Measurements from ENCODE around the gene LIPA.
"Not testable (repeated sequence)": the region's sequence is repeated elsewhere in the genome, so short reads cannot be mapped to it uniquely, and the experiment has no call there.

- not testable (repeated sequence) for TF ChIP-seq CTCF (IDR thresholded peaks at IDR 0.05; ENCODE audit: low read depth, low read length, missing input control); RAD21 (IDR thresholded peaks at IDR 0.05); TAF1 (conservative IDR thresholded peaks at IDR 0.05); HNF4G (IDR thresholded peaks at IDR 0.05); EGR1 (IDR thresholded peaks at IDR 0.05; ENCODE audit: low read depth in 2 of 2); JUND (IDR thresholded peaks at IDR 0.05); YY1 (IDR thresholded peaks at IDR 0.05); SP1 (IDR thresholded peaks at IDR 0.05); GABPA (IDR thresholded peaks at IDR 0.05 in 1 of 2, conservative IDR thresholded peaks at IDR 0.05 in 1 of 2)
- TF ChIP-seq, protein P1, sequence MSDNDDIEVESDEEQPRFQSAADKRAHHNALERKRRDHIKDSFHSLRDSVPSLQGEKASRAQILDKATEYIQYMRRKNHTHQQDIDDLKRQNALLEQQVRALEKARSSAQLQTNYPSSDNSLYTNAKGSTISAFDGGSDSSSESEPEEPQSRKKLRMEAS (IDR thresholded peaks at IDR 0.05) = not testable (repeated sequence)
- TF ChIP-seq, protein P2, sequence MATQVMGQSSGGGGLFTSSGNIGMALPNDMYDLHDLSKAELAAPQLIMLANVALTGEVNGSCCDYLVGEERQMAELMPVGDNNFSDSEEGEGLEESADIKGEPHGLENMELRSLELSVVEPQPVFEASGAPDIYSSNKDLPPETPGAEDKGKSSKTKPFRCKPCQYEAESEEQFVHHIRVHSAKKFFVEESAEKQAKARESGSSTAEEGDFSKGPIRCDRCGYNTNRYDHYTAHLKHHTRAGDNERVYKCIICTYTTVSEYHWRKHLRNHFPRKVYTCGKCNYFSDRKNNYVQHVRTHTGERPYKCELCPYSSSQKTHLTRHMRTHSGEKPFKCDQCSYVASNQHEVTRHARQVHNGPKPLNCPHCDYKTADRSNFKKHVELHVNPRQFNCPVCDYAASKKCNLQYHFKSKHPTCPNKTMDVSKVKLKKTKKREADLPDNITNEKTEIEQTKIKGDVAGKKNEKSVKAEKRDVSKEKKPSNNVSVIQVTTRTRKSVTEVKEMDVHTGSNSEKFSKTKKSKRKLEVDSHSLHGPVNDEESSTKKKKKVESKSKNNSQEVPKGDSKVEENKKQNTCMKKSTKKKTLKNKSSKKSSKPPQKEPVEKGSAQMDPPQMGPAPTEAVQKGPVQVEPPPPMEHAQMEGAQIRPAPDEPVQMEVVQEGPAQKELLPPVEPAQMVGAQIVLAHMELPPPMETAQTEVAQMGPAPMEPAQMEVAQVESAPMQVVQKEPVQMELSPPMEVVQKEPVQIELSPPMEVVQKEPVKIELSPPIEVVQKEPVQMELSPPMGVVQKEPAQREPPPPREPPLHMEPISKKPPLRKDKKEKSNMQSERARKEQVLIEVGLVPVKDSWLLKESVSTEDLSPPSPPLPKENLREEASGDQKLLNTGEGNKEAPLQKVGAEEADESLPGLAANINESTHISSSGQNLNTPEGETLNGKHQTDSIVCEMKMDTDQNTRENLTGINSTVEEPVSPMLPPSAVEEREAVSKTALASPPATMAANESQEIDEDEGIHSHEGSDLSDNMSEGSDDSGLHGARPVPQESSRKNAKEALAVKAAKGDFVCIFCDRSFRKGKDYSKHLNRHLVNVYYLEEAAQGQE (IDR thresholded peaks at IDR 0.05) = not testable (repeated sequence)
- TF ChIP-seq, protein P3, sequence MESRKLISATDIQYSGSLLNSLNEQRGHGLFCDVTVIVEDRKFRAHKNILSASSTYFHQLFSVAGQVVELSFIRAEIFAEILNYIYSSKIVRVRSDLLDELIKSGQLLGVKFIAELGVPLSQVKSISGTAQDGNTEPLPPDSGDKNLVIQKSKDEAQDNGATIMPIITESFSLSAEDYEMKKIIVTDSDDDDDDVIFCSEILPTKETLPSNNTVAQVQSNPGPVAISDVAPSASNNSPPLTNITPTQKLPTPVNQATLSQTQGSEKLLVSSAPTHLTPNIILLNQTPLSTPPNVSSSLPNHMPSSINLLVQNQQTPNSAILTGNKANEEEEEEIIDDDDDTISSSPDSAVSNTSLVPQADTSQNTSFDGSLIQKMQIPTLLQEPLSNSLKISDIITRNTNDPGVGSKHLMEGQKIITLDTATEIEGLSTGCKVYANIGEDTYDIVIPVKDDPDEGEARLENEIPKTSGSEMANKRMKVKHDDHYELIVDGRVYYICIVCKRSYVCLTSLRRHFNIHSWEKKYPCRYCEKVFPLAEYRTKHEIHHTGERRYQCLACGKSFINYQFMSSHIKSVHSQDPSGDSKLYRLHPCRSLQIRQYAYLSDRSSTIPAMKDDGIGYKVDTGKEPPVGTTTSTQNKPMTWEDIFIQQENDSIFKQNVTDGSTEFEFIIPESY (IDR thresholded peaks at IDR 0.05) = not testable (repeated sequence)
Measured at GRCh38 chr10:89285303-89285702, 33.7 kb upstream of the LIPA start.
